ENCODE results near the gene NPAS2. TPM values are rescaled to one million over a fixed set of nuclear protein-coding genes. Genes with fewer than 3 reads are reported as not detected.

The NPAS2 gene
- total RNA-seq, 2 donors from 2014 or later: 4.6 to 5.9 TPM

DNA sequence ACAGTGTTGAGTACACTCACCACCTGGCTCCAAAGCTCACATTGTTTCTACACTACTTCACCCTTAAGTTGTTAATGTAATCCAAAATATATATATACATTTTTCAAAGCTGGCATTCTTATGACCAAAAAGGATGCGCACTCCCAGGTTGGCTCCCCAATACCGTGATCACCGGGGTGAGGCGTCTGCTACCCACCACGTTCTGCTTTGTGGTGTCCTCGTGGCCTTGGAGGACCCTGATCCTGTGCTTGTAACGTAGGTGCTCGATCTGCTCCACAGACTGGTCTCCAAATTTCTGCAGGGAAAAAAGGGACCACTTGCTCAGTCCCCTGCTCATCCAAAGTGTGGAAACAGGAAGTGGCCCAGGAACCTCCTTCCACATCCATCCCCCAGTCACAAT is 207.9 kb downstream of the NPAS2 start:
- DNase-seq: no peak

GRCh38 chr2:101030866-101031554 is 211.1 kb downstream of the NPAS2 start:
- H3K9me3 ChIP-seq (ENCODE audit: control insufficient read depth, low read length, poor library complexity, severe bottlenecking): no peaks in the 10 kb centered on the region
- peaks cover 17% of the 10 kb centered on the region for H3K27me3 Mint-ChIP-seq
- DNase-seq (no peak), ATAC-seq (no peak)
- H3K4me1 Mint-ChIP-seq: no peaks in the 10 kb centered on the region
- H3K36me3 Mint-ChIP-seq (ENCODE audit: low read depth): no peaks in the 10 kb centered on the region
- H3K27ac Mint-ChIP-seq: no peak overlapping the region
- H3K4me3 Mint-ChIP-seq: no peak overlapping the region

More for the DNA sequence above, 207.9 kb downstream of the NPAS2 start:
- ATAC-seq: no peak
- peaks cover 10% of the 10 kb centered on the region for H3K27me3 Mint-ChIP-seq
- H3K4me3 Mint-ChIP-seq: no peak overlapping the region
- no peak overlapping the region for H3K27ac Mint-ChIP-seq
- no peaks in the 10 kb centered on the region for H3K4me1 Mint-ChIP-seq
- H3K9me3 ChIP-seq (ENCODE audit: control insufficient read depth, low read length, poor library complexity, severe bottlenecking): no peaks in the 10 kb centered on the region
- H3K36me3 Mint-ChIP-seq (ENCODE audit: low read depth): no peaks in the 10 kb centered on the region

DNA sequence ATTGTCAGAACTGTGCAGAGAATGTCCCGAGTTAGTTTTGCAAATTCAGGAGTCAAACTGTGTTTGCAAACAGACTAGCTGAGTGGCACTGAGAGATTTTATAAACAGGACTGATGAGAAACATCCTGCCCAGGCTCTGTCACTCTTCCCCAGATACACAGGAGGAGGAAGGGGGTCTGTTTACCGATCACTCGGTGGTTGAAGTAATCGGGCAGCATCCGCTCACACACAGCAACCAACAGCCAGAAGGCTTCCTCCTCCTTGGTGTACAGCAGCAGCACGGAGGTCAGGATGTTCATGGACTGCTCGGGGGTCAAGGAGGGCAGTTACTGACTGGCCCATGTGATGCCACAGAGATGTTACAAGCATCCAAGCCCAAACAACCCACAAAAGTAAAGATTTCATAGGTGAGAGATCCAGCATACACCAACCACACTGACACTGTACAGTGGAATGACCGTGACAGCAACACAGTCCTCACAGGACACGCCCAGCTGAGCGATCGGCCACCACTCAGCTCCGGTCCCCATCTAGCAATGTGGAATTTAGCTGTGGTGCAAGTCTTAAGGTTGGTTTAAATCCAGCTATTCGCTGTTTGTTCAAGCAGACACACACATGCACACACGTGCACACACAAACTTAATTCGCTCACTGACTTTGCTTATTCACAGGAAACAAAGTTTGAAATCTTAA is 212.3 kb downstream of the NPAS2 start:
- H3K9me3 ChIP-seq (ENCODE audit: control insufficient read depth, low read length, poor library complexity, severe bottlenecking): no peaks in the 10 kb centered on the region
- H3K36me3 Mint-ChIP-seq (ENCODE audit: low read depth): no peaks in the 10 kb centered on the region
- H3K27ac Mint-ChIP-seq: no peak overlapping the region
- no peaks in the 10 kb centered on the region for H3K4me1 Mint-ChIP-seq
- ATAC-seq (no peak), DNase-seq (no peak)
- no peak overlapping the region for H3K4me3 Mint-ChIP-seq
- peaks cover 17% of the 10 kb centered on the region for H3K27me3 Mint-ChIP-seq

- no peaks in the 10 kb centered on the region for H3K9me3 ChIP-seq (ENCODE audit: control insufficient read depth, low read length, poor library complexity, severe bottlenecking)
- Mint-ChIP-seq H3K4me3 (no peak overlapping the region), H3K27me3 (peaks cover 19% of the 10 kb centered on the region), H3K27ac (no peak overlapping the region), H3K4me1 (peaks cover 6% of the 10 kb centered on the region), H3K36me3 (ENCODE audit: low read depth) (no peaks in the 10 kb centered on the region)
- no peak for ATAC-seq
- no peak for DNase-seq
Observed at GRCh38 chr2:101036562-101036961, 216.6 kb downstream of the NPAS2 start.

- Mint-ChIP-seq H3K27ac (no peak overlapping the region), H3K4me1 (peaks cover 6% of the 10 kb centered on the region), H3K4me3 (no peak overlapping the region), H3K27me3 (peaks cover 12% of the 10 kb centered on the region), H3K36me3 (ENCODE audit: low read depth) (no peaks in the 10 kb centered on the region)
- ATAC-seq (no peak), DNase-seq (no peak)
- no peaks in the 10 kb centered on the region for H3K9me3 ChIP-seq (ENCODE audit: control insufficient read depth, low read length, poor library complexity, severe bottlenecking)
Observed at GRCh38 chr2:101037161-101037755, 217.3 kb downstream of the NPAS2 start.

GRCh38 chr2:101038455-101039255 is 218.7 kb downstream of the NPAS2 start:
- no peak overlapping the region for H3K4me3 Mint-ChIP-seq
- no peaks in the 10 kb centered on the region for H3K9me3 ChIP-seq (ENCODE audit: control insufficient read depth, low read length, poor library complexity, severe bottlenecking)
- no peak for ATAC-seq
- DNase-seq: no peak
- peaks cover 6% of the 10 kb centered on the region for H3K4me1 Mint-ChIP-seq
- H3K27me3 Mint-ChIP-seq: peaks cover 14% of the 10 kb centered on the region
- H3K36me3 Mint-ChIP-seq (ENCODE audit: low read depth): no peaks in the 10 kb centered on the region
- peak overlapping the region; percentile 56 for H3K27ac Mint-ChIP-seq

DNA sequence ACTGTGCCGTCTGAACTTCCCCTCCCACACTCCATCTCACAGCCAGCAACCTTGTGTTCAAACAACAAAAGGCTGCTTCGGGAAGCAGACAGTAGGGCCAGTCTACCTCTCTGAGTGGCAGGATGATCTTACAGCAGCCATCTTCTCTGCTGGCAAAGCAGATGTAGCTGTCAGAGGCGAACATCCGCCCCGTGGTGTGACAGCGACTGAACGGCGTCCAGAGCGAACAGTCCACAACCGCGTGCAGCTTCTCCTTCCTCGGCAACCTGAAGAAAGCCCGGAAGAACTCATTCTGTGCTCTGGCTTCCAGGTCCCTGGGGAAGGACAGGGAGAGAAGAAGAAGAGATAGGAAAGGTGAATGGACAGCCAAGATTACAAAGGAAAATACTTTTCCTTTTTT is 220.1 kb downstream of the NPAS2 start:
- DNase-seq (no peak), ATAC-seq (no peak)
- no peak overlapping the region for H3K27ac Mint-ChIP-seq
- H3K9me3 ChIP-seq (ENCODE audit: control insufficient read depth, low read length, poor library complexity, severe bottlenecking): no peaks in the 10 kb centered on the region
- H3K4me3 Mint-ChIP-seq: no peak overlapping the region
- H3K4me1 Mint-ChIP-seq: peaks cover 9% of the 10 kb centered on the region
- H3K36me3 Mint-ChIP-seq (ENCODE audit: low read depth): no peaks in the 10 kb centered on the region
- peaks cover 23% of the 10 kb centered on the region for H3K27me3 Mint-ChIP-seq

GRCh38 chr2:101040761-101041160 is 220.8 kb downstream of the NPAS2 start:
- no peaks in the 10 kb centered on the region for H3K9me3 ChIP-seq (ENCODE audit: control insufficient read depth, low read length, poor library complexity, severe bottlenecking)
- Mint-ChIP-seq H3K27me3 (peaks cover 28% of the 10 kb centered on the region), H3K27ac (no peak overlapping the region), H3K4me3 (no peak overlapping the region), H3K36me3 (ENCODE audit: low read depth) (no peaks in the 10 kb centered on the region), H3K4me1 (peaks cover 9% of the 10 kb centered on the region)
- DNase-seq (no peak), ATAC-seq (no peak)

GRCh38 chr2:101041413-101041812 is 221.5 kb downstream of the NPAS2 start:
- no peak for ATAC-seq
- H3K27ac Mint-ChIP-seq: no peak overlapping the region
- DNase-seq: no peak
- H3K9me3 ChIP-seq (ENCODE audit: control insufficient read depth, low read length, poor library complexity, severe bottlenecking): no peaks in the 10 kb centered on the region
- H3K4me3 Mint-ChIP-seq: no peak overlapping the region
- peaks cover 28% of the 10 kb centered on the region for H3K27me3 Mint-ChIP-seq
- no peaks in the 10 kb centered on the region for H3K36me3 Mint-ChIP-seq (ENCODE audit: low read depth)
- H3K4me1 Mint-ChIP-seq: peaks cover 9% of the 10 kb centered on the region

- H3K27ac Mint-ChIP-seq: no peak overlapping the region
- no peaks in the 10 kb centered on the region for H3K9me3 ChIP-seq (ENCODE audit: control insufficient read depth, low read length, poor library complexity, severe bottlenecking)
- DNase-seq: no peak
- H3K36me3 Mint-ChIP-seq (ENCODE audit: low read depth): no peaks in the 10 kb centered on the region
- peaks cover 28% of the 10 kb centered on the region for H3K27me3 Mint-ChIP-seq
- H3K4me1 Mint-ChIP-seq: peaks cover 3% of the 10 kb centered on the region
- no peak overlapping the region for H3K4me3 Mint-ChIP-seq
- no peak for ATAC-seq
Observed at GRCh38 chr2:101045330-101045729, 225.4 kb downstream of the NPAS2 start.

Other genes starting within 250 kb of the NPAS2 start
- 1,000 to 10,000 TPM; 1,930 to 1,963 TPM for gene RPL31, start 182.2 kb downstream of the NPAS2 start, total RNA-seq

Data from T-helper 17 cell (primary cell).